ENCODE results near the gene MGAT4B.

The MGAT4B gene

DNA sequence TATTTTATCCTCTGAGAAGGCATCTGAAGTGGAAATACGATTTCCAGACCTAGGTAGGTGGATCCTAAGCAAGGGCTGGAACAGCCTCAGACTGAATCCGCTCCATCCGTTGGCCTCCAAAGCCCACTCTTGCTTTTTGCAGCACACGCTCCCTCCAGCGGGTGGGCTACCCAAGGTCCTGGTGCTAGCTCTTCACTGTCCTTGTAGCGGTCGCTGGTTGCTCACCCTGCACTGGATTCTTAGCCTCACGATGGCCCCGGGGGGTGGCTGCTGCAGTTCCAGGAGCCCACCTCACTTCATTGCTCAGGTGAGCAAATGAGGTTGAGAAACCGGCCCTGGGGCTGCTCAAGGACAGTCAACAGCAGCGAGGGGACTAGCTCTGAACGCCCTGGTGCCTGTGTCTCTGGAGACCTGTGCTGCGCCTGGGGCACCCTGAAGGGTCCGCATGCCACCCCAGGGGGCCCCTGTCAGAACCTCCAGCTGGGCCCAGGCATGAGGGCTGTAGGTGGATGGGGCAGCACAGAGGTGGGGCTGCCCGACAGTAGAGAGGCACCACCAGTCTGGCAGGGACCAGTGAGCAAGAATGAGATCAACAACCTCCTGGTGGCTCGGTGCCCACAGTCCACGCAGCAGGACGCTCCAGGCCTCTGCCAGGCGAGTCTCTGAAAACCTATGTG lies 4.3 kb downstream of the MGAT4B start:
- TF ChIP-seq, protein P1, sequence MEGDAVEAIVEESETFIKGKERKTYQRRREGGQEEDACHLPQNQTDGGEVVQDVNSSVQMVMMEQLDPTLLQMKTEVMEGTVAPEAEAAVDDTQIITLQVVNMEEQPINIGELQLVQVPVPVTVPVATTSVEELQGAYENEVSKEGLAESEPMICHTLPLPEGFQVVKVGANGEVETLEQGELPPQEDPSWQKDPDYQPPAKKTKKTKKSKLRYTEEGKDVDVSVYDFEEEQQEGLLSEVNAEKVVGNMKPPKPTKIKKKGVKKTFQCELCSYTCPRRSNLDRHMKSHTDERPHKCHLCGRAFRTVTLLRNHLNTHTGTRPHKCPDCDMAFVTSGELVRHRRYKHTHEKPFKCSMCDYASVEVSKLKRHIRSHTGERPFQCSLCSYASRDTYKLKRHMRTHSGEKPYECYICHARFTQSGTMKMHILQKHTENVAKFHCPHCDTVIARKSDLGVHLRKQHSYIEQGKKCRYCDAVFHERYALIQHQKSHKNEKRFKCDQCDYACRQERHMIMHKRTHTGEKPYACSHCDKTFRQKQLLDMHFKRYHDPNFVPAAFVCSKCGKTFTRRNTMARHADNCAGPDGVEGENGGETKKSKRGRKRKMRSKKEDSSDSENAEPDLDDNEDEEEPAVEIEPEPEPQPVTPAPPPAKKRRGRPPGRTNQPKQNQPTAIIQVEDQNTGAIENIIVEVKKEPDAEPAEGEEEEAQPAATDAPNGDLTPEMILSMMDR (IDR thresholded peaks at IDR 0.05) = no peak

DNA sequence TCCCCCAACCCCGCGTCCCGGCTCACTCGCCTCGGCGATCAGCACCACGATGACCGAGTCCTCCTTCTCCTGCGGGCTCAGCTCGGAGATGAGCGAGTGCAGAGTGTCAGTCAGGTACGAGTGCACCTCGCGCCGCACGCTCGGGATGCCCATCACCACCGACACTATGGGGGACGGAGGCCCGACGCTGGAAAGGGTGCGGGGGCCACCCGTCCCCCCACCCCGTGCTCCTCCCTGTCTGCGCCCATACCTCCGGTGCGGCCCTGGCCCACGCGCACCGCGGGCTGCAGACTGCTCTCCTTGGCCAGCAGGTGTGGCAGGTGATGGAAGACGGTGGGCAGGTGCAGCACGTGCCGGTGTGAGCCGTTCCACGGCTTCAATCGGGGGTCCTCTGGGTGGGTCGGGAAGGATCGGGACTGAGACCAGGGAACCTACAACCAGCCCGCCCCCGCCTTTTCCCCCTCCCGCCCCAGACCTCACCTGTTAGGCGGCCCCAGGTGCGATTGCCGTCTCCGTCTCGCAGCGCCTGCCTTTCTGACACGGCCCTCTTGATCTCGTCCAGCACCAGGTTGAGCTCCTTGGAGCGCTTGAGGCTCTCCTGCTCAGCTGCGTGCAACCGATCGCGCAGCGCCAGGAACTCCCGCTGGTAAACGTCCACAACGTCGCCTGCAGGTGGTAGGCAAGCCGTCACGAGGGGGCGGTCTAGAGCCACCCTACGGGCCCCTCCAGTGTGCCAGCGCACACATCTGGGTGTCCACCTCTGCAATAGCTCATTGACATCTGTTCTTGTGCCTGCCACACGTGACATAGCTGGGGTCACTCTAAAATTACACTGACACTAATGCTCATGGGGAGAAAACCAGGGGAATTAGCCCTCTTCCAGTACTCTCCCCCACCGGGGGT lies 5.1 kb downstream of the MGAT4B start:
- TF ChIP-seq, protein P1 (IDR thresholded peaks at IDR 0.05) = peak; percentile 18; the same call in 1 of the 2 replicates

DNA sequence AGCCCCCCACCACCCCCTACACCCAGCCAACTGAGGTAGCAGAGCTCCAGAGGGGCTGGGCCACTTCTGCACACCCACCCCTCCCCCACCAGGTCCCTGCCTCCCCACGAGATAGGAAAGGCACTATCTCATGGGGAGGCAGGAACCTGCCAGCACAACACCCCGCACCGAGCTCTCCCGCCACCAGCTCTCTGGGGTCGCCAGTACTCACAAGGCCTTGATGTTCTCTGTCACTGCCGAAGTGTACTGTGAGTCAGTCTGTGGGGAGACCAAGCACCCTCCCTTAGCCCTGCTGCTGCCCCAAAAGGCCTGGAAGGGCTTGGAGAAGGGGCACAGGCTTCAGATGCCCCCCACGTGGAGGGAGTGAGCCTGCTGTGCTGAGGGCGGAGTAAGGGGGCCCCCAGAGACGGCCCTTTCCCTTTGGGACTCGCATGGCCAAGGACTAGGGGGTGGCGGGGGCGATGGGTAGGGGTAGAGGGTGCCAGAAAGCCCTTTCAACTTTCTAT lies 5.9 kb downstream of the MGAT4B start:
- TF ChIP-seq, protein P1 (IDR thresholded peaks at IDR 0.05) = no peak

DNA sequence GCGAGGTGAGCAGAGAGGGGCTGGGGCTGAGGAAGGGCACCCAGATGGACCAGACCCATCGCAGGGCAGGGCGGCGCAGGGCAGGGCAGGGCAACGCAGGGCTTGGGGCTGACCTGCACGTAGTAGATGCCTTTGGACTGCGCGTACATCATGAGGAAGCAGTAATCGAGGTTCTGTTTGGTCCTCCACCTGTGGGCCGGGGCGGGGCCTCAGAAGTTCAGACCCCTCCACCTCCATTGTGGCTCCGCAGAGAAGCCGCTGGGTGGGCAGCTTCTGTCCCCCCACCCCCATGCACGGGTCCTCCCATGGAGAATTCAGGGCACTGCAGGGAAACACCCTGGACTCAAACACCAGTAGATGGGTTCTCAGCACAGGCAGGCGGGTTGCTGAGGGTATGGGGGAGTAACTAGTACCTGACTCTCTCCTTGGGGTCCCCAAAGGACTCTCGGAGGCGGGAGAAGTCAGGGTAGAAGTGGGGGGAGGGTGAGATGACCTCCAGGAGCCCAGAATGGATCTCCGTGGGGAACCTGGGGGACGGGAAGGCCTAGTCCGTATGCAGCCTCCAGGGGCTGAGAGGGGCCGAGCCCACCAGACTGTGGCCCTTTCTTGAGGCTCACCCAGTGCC lies 6.5 kb downstream of the MGAT4B start:
- TF ChIP-seq, protein P1 (IDR thresholded peaks at IDR 0.05) = no peak

DNA sequence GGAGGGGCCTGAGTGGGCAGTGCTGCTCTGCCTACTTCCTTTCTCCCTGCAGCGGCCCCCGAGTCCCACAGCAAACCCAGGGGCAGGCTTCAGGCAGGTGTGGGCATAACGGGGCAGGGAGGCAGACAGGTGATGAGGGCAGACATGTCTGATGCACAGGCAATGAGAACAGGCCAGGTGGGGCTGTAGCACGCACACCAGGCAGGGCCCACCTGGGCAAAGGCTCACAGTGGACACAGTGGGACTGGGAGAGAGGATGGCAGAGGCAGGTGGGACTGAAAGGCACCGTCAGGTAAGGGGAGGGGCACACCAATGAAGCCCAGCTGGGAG lies 7.1 kb downstream of the MGAT4B start:
- TF ChIP-seq, protein P1 (IDR thresholded peaks at IDR 0.05) = no peak

DNA sequence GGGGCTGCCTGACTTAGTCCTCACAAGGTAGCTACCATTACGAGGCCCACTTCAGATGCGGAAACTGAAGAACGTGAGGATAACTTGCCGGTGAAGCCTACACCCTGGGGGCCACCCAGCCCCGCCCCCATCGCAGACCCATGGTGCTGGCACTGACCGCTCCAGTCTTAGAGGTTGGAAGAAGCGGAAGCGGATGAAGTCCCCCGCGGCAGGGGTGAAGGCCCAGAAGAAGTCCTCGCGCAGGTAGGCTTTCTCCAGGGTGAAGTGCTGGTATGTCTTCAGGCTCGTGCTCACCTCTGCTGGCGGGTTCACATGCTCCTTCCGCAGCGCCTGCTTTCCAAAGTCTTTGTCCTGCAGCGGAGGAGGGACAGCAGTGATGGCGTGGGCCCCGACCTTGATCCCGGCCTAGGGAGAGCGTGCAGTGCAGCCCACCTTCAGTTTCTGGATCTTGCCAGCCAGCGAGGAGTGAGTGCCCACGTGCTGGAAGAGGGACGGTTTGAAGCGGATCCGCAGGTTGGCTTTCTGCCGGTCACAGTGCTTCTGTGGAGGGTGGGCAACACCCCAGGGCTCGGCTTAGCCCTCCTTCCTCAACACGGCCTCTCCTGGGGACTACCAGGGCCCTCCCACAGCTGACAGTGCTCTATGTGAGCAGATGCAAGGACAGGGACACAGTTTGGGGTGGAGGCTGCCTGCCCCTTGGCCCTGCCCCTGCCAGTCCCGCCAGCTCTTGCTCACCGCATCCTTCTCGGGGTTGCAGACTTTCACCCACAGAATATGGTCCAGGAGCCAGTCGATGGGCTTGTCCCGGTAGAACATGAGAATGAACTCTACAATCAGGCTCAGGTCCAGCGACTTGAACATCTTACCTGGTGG lies 7.7 kb downstream of the MGAT4B start:
- TF ChIP-seq, protein P1 (IDR thresholded peaks at IDR 0.05) = no peak

All from LNCAP (cell line).